ENCODE measurements around the gene IFRD2. TPM values are rescaled to one million over a fixed set of nuclear protein-coding genes. Genes with fewer than 3 reads are reported as not detected.

The IFRD2 gene
- total and polyA plus RNA-seq, 2 of the 13 experiments (the other 11 are each of a cell fraction or from before 2014, with no cell fraction given) = 32.8 to 96.1 TPM

GRCh38 chr3:50260027-50260941 is 31.9 kb downstream of the IFRD2 start (continued):
- TF ChIP-seq GLMP (CRISPR knock-in tag; IDR thresholded peaks at IDR 0.05; ENCODE audit: borderline replicate concordance) (no peak), SNAPC2 (CRISPR knock-in tag; IDR thresholded peaks at IDR 0.05) (peak; percentile 84; the same call in 1 of the 2 replicates), ZNF484 (CRISPR knock-in tag; IDR thresholded peaks at IDR 0.05; ENCODE audit: borderline replicate concordance, low read depth) (no peak), SETDB1 (CRISPR knock-in tag; IDR thresholded peaks at IDR 0.05; ENCODE audit: borderline replicate concordance) (no peak), MYC (CRISPR knock-in tag; IDR thresholded peaks at IDR 0.05; ENCODE audit: borderline replicate concordance) (peak; percentile 72; the same call in 1 of the 2 replicates), ARNT2 (CRISPR knock-in tag; IDR thresholded peaks at IDR 0.05; ENCODE audit: low read depth) (peak; percentile 87), ZNF841 (CRISPR knock-in tag; IDR thresholded peaks at IDR 0.05; ENCODE audit: borderline replicate concordance) (peak; percentile 30; the same call in 1 of the 2 replicates), REL (CRISPR knock-in tag; conservative IDR thresholded peaks at IDR 0.05) (no peak), JARID2 (CRISPR knock-in tag; IDR thresholded peaks at IDR 0.05; ENCODE audit: insufficient replicate concordance) (no peak), NFRKB (IDR thresholded peaks at IDR 0.05) (no peak), AGO1 (IDR thresholded peaks at IDR 0.05; ENCODE audit: low read depth, low read length, poor library complexity, severe bottlenecking) (no peak), MAFF (IDR thresholded peaks at IDR 0.05; ENCODE audit: low read depth, low read length) (no peak), ZNF781 (CRISPR knock-in tag; IDR thresholded peaks at IDR 0.05; ENCODE audit: borderline replicate concordance, not compliant biosample characterization) (no peak), ZNF547 (CRISPR knock-in tag; IDR thresholded peaks at IDR 0.05) (no peak; the same call in 1 of the 2 replicates), ZNF407 (CRISPR knock-in tag; IDR thresholded peaks at IDR 0.05; ENCODE audit: not compliant biosample characterization) (peak; percentile 88), THRA (CRISPR knock-in tag; IDR thresholded peaks at IDR 0.05; ENCODE audit: borderline replicate concordance) (no peak; the same call in none of the 2 replicates)

All from HepG2 (cell line).